GM12892 (cell line): Measurements from ENCODE around the gene METAP2.

Experiments used
- POLR2A ChIP-seq: IDR thresholded peaks from 2 replicates; pipeline ENCODE4 v1.6.1; 2011; ENCODE audit warnings: low read depth, low read length, control low read depth
- POLR2AphosphoS5 ChIP-seq: IDR thresholded peaks from 2 replicates; pipeline ENCODE4 v1.6.1; 2011; ENCODE audit warnings: low read depth, low read length, control low read depth
- TAF1 ChIP-seq: IDR thresholded peaks from 2 replicates; pipeline ENCODE4 v1.6.1; 2011; ENCODE audit warnings: low read depth, mild to moderate bottlenecking, control low read depth, low read length, borderline replicate concordance

DNA sequence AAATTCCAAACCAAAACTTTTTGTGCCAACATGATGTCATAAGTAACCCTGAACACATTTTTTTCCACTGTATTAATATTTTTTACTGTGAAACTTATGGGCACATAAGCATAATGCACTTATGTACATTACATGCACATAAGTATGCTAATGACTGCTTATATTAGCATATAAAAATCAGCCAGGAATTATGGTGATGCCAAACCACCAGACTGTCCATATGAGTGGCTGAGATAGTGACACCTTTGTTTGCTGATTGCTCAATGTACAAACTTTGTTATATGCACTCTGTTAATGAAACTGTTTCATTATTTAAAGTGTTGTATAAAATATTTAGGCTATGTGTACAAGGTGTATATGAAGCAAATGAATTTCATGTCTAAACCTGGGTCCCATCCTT, 45.0 kb downstream of the METAP2 start:
- TF ChIP-seq POLR2A (no peak), POLR2AphosphoS5 (no peak), TAF1 (no peak)
